GM12891 (cell line): Measurements from ENCODE around the gene SLC6A12.

ENCODE experiments used
- PAX5 ChIP-seq: IDR thresholded peaks from 2 replicates; pipeline ENCODE4 v1.6.1; 2011; ENCODE audit warnings: low read length, moderate library complexity, mild to moderate bottlenecking; ENCODE audit not compliant: insufficient read depth, severe bottlenecking
- POLR2A ChIP-seq: IDR thresholded peaks from 2 replicates; pipeline ENCODE4 v1.6.1; 2011; ENCODE audit warnings: low read depth, low read length, control low read depth
- POLR2AphosphoS5 ChIP-seq: IDR thresholded peaks from 2 replicates; pipeline ENCODE4 v1.6.1; 2011; ENCODE audit warnings: low read depth, low read length, control low read depth
- POU2F2 ChIP-seq: IDR thresholded peaks from 2 replicates; pipeline ENCODE4 v1.6.1; 2011; ENCODE audit warnings: low read depth, mild to moderate bottlenecking, control low read depth, low read length, moderate library complexity
- SPI1 ChIP-seq: IDR thresholded peaks from 2 replicates; pipeline ENCODE4 v1.6.1; 2011; ENCODE audit warnings: low read depth, low read length, control low read depth
- TAF1 ChIP-seq: IDR thresholded peaks from 2 replicates; pipeline ENCODE4 v1.6.1; 2011; ENCODE audit warnings: low read depth, low read length, control low read depth

- TF ChIP-seq POLR2AphosphoS5, result no peak
- no peak for TF ChIP-seq POU2F2
- no peak for TF ChIP-seq POLR2A
- no peak for TF ChIP-seq TAF1
- TF ChIP-seq SPI1, result no peak
- TF ChIP-seq PAX5, result no peak
Measured at GRCh38 chr12:206746-207440, 7.1 kb downstream of the SLC6A12 start.
